Fibroblast of skin of back (primary cell): ENCODE results near the gene SLC17A9. TPM values are rescaled to one million over a fixed set of nuclear protein-coding genes. Genes with fewer than 3 reads are reported as not detected.

Experiments
- DNase-seq: peaks from one replicate; pipeline ENCODE4 v3.0.0-alpha.2; 2013
- polyA plus RNA-seq, 2 experiments: library from polyadenylated mRNA; unstranded; fragments of 120-200 nt; gene quantifications; one replicate each; pipeline ENCODE4 v1.2.1, GENCODE V29; 2013; ENCODE audit not compliant: insufficient read length in 2 of 2

Gene SLC17A9, protein sequence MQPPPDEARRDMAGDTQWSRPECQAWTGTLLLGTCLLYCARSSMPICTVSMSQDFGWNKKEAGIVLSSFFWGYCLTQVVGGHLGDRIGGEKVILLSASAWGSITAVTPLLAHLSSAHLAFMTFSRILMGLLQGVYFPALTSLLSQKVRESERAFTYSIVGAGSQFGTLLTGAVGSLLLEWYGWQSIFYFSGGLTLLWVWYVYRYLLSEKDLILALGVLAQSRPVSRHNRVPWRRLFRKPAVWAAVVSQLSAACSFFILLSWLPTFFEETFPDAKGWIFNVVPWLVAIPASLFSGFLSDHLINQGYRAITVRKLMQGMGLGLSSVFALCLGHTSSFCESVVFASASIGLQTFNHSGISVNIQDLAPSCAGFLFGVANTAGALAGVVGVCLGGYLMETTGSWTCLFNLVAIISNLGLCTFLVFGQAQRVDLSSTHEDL
- 19.0 TPM for polyA plus RNA-seq (2013, experiment 1 of 2; ENCODE audit: insufficient read length)
- 11.6 TPM for polyA plus RNA-seq (2013, experiment 2 of 2; ENCODE audit: insufficient read length)

DNA sequence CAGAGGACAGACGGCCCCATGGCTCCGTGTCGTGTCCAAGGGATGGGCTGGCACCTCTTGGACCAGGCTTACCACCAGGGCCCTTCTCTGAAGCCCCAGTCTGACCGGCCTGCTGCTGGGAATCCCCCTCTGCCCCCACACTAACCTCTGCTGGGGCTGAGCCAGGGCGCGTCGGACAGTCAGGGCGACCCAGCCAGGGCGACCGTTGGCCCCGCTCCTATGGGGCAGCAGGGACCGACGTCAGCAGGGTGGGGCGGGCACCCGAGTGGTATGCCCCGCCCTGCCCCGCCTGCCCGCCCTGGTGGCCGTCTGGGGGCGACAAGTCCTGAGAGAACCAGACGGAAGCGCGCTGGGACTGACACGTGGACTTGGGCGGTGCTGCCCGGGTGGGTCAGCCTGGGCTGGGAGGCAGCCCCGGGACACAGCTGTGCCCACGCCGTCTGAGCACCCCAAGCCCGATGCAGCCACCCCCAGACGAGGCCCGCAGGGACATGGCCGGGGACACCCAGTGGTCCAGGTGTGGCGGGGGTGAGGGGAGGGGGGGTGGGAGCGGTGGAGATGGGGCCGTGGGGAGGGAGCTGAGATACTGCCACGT, at the start of gene SLC17A9:
Gene SLC17A9 (plus strand): TSS at position 337 of the 595 bp plus-strand sequence. CDS start 122 bp downstream, at position 459.
- peak; percentile 62 for DNase-seq

DNA sequence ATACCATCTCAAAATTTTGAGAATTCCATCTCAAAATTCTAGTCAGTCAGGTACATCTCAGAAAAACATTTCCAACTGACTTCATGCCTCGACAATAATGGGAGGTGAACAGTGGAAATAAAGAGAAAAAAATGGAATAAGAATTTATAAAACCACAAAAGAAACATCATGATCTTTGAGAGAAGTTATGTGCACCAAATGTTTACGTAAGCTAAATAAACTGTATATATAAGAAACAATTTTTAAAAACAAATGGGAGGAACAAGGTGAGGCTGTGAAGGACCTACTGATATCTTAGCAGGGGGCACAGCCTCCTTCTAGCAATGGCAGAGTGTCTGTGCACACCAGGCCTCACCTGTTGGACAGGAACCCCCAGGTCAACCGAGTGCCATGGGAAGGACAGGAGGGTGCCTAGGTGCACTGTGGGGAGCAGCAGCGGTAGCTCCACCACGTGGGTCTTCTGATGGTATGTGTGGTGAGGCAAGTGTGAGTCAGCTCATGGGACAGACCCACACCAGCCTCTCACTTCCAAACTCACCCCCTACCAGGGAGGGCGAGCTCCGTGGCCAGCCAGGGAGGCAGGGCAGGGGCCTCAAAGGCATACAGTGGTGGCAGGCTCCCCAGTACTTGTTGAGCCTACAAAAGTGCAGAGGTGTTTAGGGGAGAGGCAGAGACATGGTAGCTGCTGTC, 49.4 kb upstream of the SLC17A9 start:
- DNase-seq = peak; percentile 60

DNA sequence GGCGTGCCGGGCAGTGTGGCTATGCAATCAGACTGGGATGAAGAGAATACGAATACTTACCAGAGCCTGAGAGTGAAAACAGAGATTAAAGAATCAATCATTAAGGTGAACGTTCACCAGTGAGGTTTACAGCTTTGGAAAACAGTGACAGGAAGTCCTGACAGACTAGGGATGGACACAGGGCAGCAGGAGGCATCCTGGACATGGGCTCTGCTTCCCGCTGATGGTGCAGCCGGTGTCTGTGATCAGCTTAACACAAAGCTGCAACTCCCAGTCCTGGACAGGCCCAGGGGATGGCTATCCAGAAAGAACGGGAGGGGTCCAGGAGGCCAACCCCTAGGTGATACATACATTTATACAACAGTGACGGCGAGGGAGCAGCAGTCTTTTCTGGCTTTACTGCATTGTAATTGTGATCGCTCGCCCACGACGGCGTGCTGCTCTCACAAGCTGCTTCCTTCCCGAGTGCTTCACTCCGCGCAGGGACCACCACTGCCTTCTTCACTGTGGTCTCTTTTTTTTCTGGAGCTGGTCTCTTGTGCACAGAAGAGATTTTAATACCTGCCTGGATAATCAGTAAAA, 46.9 kb upstream of the SLC17A9 start:
- no peak for DNase-seq

DNA sequence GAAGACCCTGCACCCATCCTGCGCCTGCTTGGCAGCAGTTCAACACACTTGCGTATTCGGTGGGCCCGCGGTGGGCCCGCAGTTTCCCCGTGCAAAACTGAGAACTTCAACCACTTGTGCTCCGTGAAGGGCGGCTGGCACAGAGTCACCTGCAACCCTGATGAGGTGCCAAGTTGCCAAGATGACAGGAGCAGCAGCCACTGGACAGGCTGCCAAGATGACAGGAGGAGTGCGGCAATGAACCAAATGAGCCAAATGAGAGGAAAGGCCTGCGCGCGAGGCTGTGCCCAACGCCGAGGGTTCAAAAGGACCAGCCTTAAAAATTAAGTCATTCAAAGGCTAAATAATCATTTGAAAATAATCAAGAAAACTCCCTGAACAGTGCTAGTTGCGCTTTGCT, 46.3 kb upstream of the SLC17A9 start:
- no peak for DNase-seq

- no peak for DNase-seq
These were observed 45.7 kb upstream of the SLC17A9 start for GRCh38 chr20:62906647-62907375.

DNA sequence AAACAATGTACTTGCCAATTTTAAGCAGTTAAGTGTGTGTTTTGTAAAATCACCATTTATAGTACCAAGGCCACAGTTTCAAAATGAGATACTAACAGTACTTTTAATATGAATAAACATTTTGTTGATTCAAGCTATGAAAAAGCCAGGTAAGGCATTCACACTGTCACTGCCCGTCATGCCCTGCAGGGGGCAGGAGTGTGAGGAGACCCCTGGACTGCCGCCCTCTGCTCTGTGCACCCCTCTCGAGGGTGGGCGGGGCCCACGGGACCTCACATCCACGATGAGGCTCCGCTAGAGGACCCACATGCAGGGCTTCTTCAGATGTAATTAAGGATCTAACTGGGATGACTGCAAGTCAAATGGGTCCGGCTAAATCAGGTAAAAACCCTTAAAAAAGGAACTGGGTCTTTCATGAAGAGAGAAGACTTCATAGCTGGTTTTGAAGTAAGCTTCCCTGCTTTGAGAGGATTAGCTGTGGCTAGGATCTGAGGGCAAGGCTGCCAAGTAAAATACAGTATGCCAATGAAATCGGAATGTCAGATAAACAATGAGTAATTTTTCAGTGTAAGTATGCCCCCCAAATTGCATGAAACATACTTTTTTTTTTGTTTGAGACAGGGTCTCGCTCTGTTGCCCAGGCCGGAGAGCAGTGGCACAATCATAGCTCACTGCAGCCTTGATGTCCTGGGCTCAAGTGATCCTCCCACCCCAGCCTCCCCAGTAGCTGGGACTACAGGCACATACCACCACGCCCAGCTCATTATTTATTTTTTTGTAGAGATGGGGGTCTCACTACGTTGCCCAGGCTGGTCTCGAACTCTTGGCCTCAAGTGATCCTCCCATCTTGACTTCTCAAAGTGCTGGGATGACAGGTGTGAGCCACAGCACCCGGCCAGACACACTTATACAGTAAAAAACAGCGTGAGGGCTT, 44.9 kb upstream of the SLC17A9 start:
- DNase-seq = peak; percentile 66

DNA sequence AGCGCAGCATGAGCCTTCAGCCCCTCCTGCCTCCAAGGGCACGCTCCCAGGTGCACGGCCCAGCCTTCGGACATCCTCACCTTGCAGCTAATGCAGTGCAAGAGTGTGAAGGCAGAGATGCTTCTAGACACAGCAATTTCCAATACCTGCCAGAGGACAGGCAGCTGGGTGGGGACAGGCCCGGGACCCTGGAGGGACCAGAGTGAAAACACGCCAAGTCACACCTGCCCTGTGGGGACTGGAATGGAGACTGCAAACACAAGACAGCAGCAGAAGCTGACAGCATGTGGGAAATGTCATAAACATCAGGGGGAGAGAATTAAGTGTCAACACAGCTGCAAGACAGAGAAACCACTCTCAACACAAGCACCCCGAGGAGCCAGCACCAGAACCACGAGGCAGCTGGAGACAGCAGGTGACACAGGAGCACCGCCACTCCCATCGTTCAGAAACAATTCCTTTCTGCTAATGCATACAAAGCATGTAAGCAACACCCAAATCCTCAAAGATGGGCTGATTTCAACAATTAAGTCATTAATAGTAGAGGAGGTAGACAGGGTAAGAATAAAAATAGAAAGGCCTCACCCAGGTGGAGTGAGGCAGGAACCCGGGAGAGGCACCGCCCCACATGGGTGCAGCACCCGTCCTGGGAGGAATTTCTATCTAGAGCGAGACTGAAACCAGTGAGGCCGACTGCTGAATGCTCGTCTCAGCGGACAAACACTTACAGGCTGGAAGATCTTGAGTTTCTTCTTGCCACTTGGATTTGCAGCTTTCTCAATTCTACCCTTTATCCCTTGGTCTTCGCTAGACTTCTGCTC, 43.3 kb upstream of the SLC17A9 start:
- DNase-seq = no peak

DNA sequence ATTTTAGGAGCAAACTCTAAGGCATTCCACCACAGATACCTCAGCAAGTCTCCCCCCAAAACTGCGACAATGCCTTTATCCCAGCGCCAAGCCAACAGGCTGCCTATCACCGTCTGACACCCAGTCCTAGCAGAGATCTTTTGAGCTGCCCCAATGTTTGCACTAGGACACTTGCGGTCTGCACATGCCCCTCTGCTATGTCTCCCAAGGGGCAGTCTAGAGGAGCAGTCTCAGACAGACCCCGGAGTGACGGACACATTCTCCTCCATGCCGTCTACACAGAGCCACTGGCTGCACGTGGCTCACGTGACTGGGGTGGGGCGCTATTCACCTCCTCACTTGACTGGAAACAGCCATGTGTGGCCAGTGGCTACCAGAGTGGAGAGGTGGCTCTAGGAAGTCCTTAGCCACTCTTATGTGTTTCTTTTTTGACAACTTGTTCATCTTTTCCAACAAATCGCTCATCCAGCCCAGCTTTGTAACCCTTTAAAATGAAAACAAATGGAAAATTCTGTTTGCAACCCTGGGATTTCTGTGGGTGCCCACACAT, 42.2 kb upstream of the SLC17A9 start:
- DNase-seq = no peak

DNA sequence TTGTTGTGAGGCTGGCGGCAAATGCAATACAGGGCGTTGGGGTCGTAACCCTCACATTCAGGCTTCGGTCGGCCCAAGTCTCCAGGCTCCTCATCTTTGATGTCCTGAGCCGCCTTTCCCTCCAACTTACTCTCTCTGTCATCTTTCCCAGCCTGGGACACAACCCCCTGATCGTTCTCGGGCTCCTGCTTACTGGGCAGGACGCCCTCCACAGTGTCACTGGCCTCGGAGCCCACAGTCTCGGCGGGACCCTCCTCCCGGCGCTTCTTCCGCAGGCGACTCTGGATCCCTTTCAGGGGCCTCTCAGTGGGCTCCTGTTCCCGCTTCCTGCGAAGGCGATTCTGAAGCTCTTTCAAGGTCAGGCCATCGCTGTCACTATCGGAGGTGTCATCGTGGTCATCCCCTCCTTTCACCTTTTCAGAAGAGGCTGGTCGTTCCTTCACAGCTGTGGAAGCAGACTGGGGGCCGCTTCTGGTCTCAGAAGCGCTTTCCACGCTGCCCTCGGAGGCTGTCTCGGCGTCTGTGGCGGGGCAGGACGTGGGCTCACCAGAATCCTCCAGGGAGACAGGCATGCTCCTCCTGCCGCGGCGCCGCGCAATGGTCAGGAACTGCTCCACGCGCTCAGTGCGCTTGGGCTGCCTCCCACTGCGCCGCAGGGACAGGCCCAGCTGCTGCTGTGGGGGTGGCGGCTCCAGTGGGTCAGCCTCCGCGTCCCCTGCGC, 41.6 kb upstream of the SLC17A9 start:
- no peak for DNase-seq

DNA sequence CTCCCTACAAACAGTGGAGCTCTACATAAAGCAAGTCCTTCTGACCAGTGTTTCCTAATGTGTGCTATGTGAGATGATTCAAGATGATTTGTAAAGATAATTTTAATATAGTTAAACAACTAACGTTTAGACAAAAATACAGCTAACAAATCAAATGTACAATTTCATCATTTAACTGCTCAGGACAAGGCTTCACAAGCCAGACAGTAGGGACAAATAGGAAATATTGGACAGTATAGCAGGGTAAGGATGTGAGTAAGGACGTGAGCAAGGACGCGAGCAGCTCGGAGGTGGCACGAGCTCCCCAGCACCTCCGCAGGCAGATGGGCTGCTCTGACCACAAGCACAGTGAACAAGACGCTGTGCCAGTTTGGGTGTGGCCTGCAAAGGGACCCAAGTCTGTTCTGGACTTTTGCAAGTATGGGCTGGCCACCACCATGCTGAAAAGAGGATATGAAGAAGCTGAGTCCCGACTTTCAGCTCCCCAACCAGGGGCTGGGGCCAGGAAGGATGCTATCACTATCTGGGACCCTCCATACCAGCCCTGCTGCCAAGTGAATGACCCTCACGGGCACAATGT, 40.7 kb upstream of the SLC17A9 start:
- DNase-seq = no peak

GRCh38 chr20:62913043-62913630, 39.4 kb upstream of the SLC17A9 start:
- no peak for DNase-seq

DNA sequence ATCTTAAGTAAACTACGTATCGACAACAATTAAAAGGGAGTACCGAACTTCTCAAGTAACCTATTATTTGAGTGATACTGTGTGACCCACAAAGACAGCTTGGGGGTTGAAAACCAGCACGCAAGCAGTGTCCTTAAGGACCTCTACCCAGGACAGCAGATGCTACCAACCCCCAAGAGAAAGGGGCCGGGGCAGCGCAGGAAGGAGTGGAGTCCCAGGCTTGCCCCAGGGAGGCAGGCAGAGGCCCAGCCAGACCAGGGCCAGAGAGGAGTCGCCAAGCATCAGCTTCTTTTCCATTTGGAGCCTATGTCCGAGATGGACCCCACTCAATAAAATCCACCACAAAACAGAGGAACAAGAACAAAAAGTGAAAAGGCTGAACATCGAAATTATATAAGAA, 38.1 kb upstream of the SLC17A9 start:
- DNase-seq = no peak

- DNase-seq = peak; percentile 45
These were observed 37.5 kb upstream of the SLC17A9 start for GRCh38 chr20:62914970-62915457.

- no peak for DNase-seq
These were observed 35.6 kb upstream of the SLC17A9 start for GRCh38 chr20:62916703-62917476.

- DNase-seq = no peak
These were observed 34.8 kb upstream of the SLC17A9 start for GRCh38 chr20:62917720-62918119.

- no peak for DNase-seq
These were observed 34.4 kb upstream of the SLC17A9 start for GRCh38 chr20:62918147-62918546.

- no peak for DNase-seq
These were observed 33.7 kb upstream of the SLC17A9 start for GRCh38 chr20:62918831-62919230.
